HG02981 (cell line): ENCODE results near the gene FGF22.
"Not testable (repeated sequence)": the region's sequence is repeated elsewhere in the genome, so short reads cannot be mapped to it uniquely, and the experiment has no call there.

Experiments
- ATAC-seq: cut with Tn5 transposase; IDR thresholded peaks from one replicate; pipeline ENCODE4 v1.9.1; 2021; ENCODE audit warnings: mild to moderate bottlenecking, moderate library complexity; ENCODE audit not compliant: unreplicated experiment

The FGF22 gene

GRCh38 chr19:621819-622218 is 17.9 kb upstream of the FGF22 start:
- ATAC-seq: no peak

GRCh38 chr19:622666-623065 is 17.0 kb upstream of the FGF22 start:
- no peak for ATAC-seq

GRCh38 chr19:623175-623916 is 16.3 kb upstream of the FGF22 start:
- no peak for ATAC-seq

GRCh38 chr19:623974-624373 is 15.7 kb upstream of the FGF22 start:
- no peak for ATAC-seq

GRCh38 chr19:624433-625109 is 15.1 kb upstream of the FGF22 start:
- ATAC-seq: no peak

- no peak for ATAC-seq
These were observed 14.4 kb upstream of the FGF22 start for GRCh38 chr19:625257-625656.

- ATAC-seq: not testable (repeated sequence)
These were observed 13.1 kb upstream of the FGF22 start for GRCh38 chr19:626566-626965.

GRCh38 chr19:628168-628567 is 11.5 kb upstream of the FGF22 start:
- ATAC-seq: no peak

GRCh38 chr19:629515-629914 is 10.2 kb upstream of the FGF22 start:
- not testable (repeated sequence) for ATAC-seq

GRCh38 chr19:629961-630714 is 9.5 kb upstream of the FGF22 start:
- ATAC-seq: no peak

GRCh38 chr19:632579-633067 is 7.1 kb upstream of the FGF22 start:
- peak; percentile 26 for ATAC-seq

GRCh38 chr19:633068-633785 is 6.5 kb upstream of the FGF22 start, which contains the start of gene POLRMT:
POLRMT (minus strand) TSS chr19:633537; CDS start chr19:633512, 25 bp downstream.
- peak; percentile 86 for ATAC-seq

- ATAC-seq: no peak
These were observed 5.7 kb upstream of the FGF22 start for GRCh38 chr19:633786-634639.

- ATAC-seq: no peak
These were observed 4.6 kb upstream of the FGF22 start for GRCh38 chr19:634975-635652.

GRCh38 chr19:638906-639252 is 800 bp upstream of the FGF22 start:
- no peak for ATAC-seq

- no peak for ATAC-seq
These were observed 481 bp downstream of the FGF22 start for GRCh38 chr19:640161-640558.

GRCh38 chr19:640606-641189 is 1.0 kb downstream of the FGF22 start:
- ATAC-seq: no peak

- no peak for ATAC-seq
These were observed 2.0 kb downstream of the FGF22 start for GRCh38 chr19:641702-642101.
